ENCODE results near the gene PTTG1IP. TPM values are rescaled to one million over a fixed set of nuclear protein-coding genes. Genes with fewer than 3 reads are reported as not detected.

Gene PTTG1IP
- total RNA-seq, 1 experiment from 2014 or later, result 96.0 TPM

DNA sequence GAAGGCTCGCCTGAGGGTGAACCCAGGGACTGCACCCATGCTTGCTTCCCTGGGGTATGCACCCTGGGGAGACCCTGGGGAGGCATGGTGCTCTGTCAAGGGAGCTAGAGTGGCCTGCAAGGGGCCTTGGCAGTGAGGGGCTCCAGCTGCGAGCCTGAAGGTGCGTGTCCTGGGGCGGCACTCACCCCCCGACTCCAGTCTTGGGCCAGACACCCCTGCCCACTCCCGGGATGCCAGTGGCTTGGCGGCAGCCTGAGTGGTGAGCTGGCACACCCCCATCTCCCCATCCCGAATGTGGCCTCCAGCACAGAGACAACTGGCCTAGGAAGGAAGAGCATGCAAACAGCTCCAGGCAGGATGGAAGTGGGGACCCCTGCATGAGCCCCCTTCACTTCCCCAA lies 58.3 kb downstream of the PTTG1IP start (continued):
- TF ChIP-seq CBFB (CRISPR knock-in tag; IDR thresholded peaks at IDR 0.05; ENCODE audit: low read depth) (no peak), ZNF416 (CRISPR knock-in tag; IDR thresholded peaks at IDR 0.05) (no peak), ELF4 (CRISPR knock-in tag; IDR thresholded peaks at IDR 0.05; ENCODE audit: low read depth) (no peak), OVOL2 (CRISPR knock-in tag; IDR thresholded peaks at IDR 0.05; ENCODE audit: borderline replicate concordance) (no peak)
- TF ChIP-seq, protein P1, sequence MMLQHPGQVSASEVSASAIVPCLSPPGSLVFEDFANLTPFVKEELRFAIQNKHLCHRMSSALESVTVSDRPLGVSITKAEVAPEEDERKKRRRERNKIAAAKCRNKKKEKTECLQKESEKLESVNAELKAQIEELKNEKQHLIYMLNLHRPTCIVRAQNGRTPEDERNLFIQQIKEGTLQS (CRISPR knock-in tag; conservative IDR thresholded peaks at IDR 0.05), result no peak
- TF ChIP-seq, protein P2, sequence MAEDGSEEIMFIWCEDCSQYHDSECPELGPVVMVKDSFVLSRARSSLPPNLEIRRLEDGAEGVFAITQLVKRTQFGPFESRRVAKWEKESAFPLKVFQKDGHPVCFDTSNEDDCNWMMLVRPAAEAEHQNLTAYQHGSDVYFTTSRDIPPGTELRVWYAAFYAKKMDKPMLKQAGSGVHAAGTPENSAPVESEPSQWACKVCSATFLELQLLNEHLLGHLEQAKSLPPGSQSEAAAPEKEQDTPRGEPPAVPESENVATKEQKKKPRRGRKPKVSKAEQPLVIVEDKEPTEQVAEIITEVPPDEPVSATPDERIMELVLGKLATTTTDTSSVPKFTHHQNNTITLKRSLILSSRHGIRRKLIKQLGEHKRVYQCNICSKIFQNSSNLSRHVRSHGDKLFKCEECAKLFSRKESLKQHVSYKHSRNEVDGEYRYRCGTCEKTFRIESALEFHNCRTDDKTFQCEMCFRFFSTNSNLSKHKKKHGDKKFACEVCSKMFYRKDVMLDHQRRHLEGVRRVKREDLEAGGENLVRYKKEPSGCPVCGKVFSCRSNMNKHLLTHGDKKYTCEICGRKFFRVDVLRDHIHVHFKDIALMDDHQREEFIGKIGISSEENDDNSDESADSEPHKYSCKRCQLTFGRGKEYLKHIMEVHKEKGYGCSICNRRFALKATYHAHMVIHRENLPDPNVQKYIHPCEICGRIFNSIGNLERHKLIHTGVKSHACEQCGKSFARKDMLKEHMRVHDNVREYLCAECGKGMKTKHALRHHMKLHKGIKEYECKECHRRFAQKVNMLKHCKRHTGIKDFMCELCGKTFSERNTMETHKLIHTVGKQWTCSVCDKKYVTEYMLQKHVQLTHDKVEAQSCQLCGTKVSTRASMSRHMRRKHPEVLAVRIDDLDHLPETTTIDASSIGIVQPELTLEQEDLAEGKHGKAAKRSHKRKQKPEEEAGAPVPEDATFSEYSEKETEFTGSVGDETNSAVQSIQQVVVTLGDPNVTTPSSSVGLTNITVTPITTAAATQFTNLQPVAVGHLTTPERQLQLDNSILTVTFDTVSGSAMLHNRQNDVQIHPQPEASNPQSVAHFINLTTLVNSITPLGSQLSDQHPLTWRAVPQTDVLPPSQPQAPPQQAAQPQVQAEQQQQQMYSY (CRISPR knock-in tag; IDR thresholded peaks at IDR 0.05), result no peak
- TF ChIP-seq, protein P3, sequence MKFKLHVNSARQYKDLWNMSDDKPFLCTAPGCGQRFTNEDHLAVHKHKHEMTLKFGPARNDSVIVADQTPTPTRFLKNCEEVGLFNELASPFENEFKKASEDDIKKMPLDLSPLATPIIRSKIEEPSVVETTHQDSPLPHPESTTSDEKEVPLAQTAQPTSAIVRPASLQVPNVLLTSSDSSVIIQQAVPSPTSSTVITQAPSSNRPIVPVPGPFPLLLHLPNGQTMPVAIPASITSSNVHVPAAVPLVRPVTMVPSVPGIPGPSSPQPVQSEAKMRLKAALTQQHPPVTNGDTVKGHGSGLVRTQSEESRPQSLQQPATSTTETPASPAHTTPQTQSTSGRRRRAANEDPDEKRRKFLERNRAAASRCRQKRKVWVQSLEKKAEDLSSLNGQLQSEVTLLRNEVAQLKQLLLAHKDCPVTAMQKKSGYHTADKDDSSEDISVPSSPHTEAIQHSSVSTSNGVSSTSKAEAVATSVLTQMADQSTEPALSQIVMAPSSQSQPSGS (CRISPR knock-in tag; IDR thresholded peaks at IDR 0.05; ENCODE audit: borderline replicate concordance, low read depth), result no peak

DNA sequence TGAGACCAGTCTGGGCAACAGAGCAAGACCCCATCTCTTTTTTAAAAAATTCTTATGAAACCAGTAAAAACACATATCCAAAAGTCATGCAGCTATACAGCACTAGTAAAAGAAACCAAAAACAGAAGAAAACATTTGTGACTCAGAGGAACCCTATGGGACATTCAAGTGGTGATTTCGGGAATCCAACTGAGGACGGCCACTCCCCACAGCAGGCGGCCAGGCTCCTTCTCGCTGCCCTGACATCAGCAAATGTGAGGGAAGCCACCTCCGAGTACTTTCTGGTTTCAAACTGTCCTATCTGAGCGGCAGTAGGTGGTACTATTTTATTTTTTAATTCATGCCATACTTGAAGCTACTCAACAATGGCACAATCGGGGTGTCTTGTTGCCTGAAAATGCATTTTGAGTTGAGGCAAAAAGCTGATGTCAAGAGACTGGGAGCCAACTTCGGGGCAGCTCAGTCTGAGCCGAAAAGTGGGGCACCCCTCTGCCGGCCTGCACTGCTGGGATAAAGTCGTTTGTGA lies 58.9 kb downstream of the PTTG1IP start:
- Mint-ChIP-seq H3K4me3 (no peak overlapping the region), H3K27ac (no peak overlapping the region), H3K4me1 (peaks cover 10% of the 10 kb centered on the region), H3K36me3 (peaks cover 15% of the 10 kb centered on the region), H3K9me3 (peaks cover 3% of the 10 kb centered on the region), H3K27me3 (ENCODE audit: low read depth) (peaks cover 7% of the 10 kb centered on the region)
- no peak for ATAC-seq
- ChIA-PET POLR2A (no interaction called here), CTCF (interaction anchor here (1.1 to 1.4 kb wide), 2 partner anchors 13 to 14 kb away, joined by 3 to 4 read pairs; partner anchors contain the start of gene UBE2G2)
- no peak for DNase-seq (ENCODE audit: low spot score)
- no peak for TF ChIP-seq OVOL2 (CRISPR knock-in tag; IDR thresholded peaks at IDR 0.05; ENCODE audit: borderline replicate concordance)
- TF ChIP-seq, protein P4, sequence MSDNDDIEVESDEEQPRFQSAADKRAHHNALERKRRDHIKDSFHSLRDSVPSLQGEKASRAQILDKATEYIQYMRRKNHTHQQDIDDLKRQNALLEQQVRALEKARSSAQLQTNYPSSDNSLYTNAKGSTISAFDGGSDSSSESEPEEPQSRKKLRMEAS (CRISPR knock-in tag; IDR thresholded peaks at IDR 0.05), result no peak
- TF ChIP-seq, protein P3 (CRISPR knock-in tag; IDR thresholded peaks at IDR 0.05; ENCODE audit: borderline replicate concordance, low read depth), result no peak
- no peak for TF ChIP-seq FOXP1 (CRISPR knock-in tag; IDR thresholded peaks at IDR 0.05; ENCODE audit: borderline replicate concordance)
- TF ChIP-seq, protein P5, sequence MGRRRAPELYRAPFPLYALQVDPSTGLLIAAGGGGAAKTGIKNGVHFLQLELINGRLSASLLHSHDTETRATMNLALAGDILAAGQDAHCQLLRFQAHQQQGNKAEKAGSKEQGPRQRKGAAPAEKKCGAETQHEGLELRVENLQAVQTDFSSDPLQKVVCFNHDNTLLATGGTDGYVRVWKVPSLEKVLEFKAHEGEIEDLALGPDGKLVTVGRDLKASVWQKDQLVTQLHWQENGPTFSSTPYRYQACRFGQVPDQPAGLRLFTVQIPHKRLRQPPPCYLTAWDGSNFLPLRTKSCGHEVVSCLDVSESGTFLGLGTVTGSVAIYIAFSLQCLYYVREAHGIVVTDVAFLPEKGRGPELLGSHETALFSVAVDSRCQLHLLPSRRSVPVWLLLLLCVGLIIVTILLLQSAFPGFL (CRISPR knock-in tag; IDR thresholded peaks at IDR 0.05; ENCODE audit: borderline replicate concordance), result no peak
- TF ChIP-seq, protein P6, sequence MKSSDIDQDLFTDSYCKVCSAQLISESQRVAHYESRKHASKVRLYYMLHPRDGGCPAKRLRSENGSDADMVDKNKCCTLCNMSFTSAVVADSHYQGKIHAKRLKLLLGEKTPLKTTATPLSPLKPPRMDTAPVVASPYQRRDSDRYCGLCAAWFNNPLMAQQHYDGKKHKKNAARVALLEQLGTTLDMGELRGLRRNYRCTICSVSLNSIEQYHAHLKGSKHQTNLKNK (CRISPR knock-in tag; IDR thresholded peaks at IDR 0.05), result no peak
- TF ChIP-seq, protein P7, sequence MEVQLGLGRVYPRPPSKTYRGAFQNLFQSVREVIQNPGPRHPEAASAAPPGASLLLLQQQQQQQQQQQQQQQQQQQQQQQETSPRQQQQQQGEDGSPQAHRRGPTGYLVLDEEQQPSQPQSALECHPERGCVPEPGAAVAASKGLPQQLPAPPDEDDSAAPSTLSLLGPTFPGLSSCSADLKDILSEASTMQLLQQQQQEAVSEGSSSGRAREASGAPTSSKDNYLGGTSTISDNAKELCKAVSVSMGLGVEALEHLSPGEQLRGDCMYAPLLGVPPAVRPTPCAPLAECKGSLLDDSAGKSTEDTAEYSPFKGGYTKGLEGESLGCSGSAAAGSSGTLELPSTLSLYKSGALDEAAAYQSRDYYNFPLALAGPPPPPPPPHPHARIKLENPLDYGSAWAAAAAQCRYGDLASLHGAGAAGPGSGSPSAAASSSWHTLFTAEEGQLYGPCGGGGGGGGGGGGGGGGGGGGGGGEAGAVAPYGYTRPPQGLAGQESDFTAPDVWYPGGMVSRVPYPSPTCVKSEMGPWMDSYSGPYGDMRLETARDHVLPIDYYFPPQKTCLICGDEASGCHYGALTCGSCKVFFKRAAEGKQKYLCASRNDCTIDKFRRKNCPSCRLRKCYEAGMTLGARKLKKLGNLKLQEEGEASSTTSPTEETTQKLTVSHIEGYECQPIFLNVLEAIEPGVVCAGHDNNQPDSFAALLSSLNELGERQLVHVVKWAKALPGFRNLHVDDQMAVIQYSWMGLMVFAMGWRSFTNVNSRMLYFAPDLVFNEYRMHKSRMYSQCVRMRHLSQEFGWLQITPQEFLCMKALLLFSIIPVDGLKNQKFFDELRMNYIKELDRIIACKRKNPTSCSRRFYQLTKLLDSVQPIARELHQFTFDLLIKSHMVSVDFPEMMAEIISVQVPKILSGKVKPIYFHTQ (CRISPR knock-in tag; IDR thresholded peaks at IDR 0.05), result no peak
- TF ChIP-seq MXD4 (CRISPR knock-in tag; IDR thresholded peaks at IDR 0.05; ENCODE audit: borderline replicate concordance), result no peak
- TF ChIP-seq, protein P2 (CRISPR knock-in tag; IDR thresholded peaks at IDR 0.05), result no peak
- TF ChIP-seq JUN (CRISPR knock-in tag; IDR thresholded peaks at IDR 0.05), result no peak
- no peak for TF ChIP-seq ZNF263 (CRISPR knock-in tag; IDR thresholded peaks at IDR 0.05; ENCODE audit: low read depth)
- TF ChIP-seq, protein P8, sequence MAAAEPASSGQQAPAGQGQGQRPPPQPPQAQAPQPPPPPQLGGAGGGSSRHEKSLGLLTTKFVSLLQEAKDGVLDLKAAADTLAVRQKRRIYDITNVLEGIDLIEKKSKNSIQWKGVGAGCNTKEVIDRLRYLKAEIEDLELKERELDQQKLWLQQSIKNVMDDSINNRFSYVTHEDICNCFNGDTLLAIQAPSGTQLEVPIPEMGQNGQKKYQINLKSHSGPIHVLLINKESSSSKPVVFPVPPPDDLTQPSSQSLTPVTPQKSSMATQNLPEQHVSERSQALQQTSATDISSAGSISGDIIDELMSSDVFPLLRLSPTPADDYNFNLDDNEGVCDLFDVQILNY (CRISPR knock-in tag; IDR thresholded peaks at IDR 0.05), result no peak
